Astrocyte of the spinal cord (primary cell): Measurements from ENCODE around the gene ODAD2.
A peak's percentile ranks its signal among the peaks of the same experiment; 100 is the strongest.
"Not testable (repeated sequence)": the region's sequence is repeated elsewhere in the genome, so short reads cannot be mapped to it uniquely, and the experiment has no call there.

Source experiments
- DNase-seq: peaks from one replicate; pipeline ENCODE4 v3.0.0; 2011; ENCODE audit warnings: low read depth, low spot score
- H3K4me3 ChIP-seq: 2 replicates; pipeline ENCODE4 v1.5.1; 2011; ENCODE audit warnings: low read depth, mild to moderate bottlenecking, low read length, moderate library complexity
- CTCF ChIP-seq: IDR thresholded peaks from 2 replicates; pipeline ENCODE4 v1.5.1; 2012; ENCODE audit warnings: low read depth, mild to moderate bottlenecking, low read length, inconsistent platforms
- in situ Hi-C: cut with HindIII; loops from 2 replicates; pipeline ENCODE4 v1.10.0; 2017; ENCODE audit warnings: low sequenced_read_pairs

ODAD2 gene

GRCh38 chr10:27981744-27982143 is 17.1 kb downstream of the ODAD2 start:
- TF ChIP-seq CTCF: no peak
- no peak for DNase-seq
- in situ Hi-C loops: no loop called here
- no peak overlapping the region for H3K4me3 ChIP-seq

DNA sequence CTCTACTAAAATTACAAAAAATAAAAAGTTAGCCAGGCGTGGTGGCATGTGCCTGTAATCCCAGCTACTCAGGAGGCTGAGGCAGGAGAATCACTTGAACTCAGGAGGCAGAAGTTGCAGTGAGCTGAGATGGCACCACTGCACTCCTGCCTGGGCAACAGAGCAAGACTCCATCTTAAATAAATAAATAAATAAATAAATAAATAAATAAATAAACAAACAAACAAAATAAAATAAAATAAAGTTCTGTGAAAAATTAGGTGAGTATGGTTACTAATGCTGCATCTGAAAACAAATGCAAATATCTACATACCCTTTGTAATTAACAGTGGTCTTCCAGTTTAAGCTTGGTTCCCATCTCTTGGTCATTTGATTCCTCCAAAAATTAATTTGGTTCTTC is 28.1 kb downstream of the ODAD2 start:
- DNase-seq, in situ Hi-C loops, H3K4me3 ChIP-seq: not testable (repeated sequence)

- H3K4me3 ChIP-seq, DNase-seq, in situ Hi-C loops: not testable (repeated sequence)
These were observed 28.9 kb downstream of the ODAD2 start for GRCh38 chr10:27969931-27970330.

GRCh38 chr10:27959093-27959715 is 39.7 kb downstream of the ODAD2 start:
- no peak for TF ChIP-seq CTCF
- no peak overlapping the region for H3K4me3 ChIP-seq
- DNase-seq: no peak
- in situ Hi-C loops: no loop called here

- in situ Hi-C loops, DNase-seq, H3K4me3 ChIP-seq: not testable (repeated sequence)
These were observed 40.5 kb downstream of the ODAD2 start for GRCh38 chr10:27958383-27958782.

- in situ Hi-C loops: no loop called here
- DNase-seq: peak; percentile 4
- TF ChIP-seq CTCF: no peak
- no peak overlapping the region for H3K4me3 ChIP-seq
These were observed 48.7 kb downstream of the ODAD2 start for GRCh38 chr10:27950242-27950564.

DNA sequence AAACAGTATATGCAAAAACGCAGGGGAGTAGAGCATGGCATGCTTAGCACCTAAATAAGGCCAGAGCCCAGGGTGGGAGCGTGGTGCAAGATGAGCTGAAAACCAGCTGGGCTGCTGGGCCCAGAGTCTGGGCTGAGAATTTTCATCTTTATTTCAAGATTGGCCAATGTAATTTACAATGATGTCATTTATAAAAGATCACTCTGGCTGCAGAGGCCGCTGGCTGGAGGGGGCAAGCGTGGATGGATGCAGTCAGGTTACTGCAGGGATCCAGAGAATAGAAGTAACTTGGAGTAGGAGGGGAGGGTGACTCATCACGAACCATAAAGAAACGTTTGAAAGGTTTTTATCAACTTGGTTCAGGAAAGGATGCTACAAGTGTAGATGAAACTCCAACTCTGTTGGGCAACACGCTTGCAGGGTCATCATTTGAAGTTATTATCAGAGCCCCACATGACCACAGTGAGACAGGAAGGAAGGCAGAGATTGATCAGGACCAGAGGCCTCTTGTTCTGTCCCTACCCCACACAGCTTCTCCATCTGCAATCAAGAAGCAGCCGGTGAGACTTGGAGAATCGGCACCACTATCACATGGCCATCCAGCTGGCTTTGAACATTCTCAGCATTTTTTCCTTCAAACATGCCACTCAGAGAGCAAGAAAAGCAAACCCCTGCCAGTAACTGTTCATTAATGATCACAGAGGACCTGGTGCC is 49.2 kb downstream of the ODAD2 start:
- H3K4me3 ChIP-seq: no peak overlapping the region
- peak; percentile 5 for DNase-seq
- TF ChIP-seq CTCF: no peak
- in situ Hi-C loops: no loop called here

DNA sequence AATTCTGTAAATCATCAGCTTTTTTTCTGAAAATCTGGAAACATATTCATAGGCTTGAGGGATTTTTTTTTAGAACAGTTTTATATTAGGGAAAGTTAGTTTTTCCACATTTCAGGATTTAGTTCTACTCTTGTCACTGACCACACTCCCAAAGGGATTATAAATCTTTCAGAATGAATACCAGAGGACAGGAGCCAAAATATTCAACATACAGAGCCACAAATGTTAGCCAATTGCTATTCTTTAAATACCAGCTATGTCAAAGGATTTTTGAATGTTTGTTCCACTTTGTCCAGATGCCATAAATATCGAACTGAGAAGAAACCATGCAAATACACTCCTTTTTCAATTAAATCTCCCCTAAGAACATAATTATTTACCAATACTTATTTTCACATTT is 50.7 kb downstream of the ODAD2 start:
- in situ Hi-C loops: no loop called here
- no peak overlapping the region for H3K4me3 ChIP-seq
- no peak for TF ChIP-seq CTCF
- DNase-seq: no peak
